ENCODE measurements around the gene SLC43A2. TPM values are rescaled to one million over a fixed set of nuclear protein-coding genes. Genes with fewer than 3 reads are reported as not detected.
A peak's percentile ranks its signal among the peaks of the same experiment; 100 is the strongest.
"Not testable (repeated sequence)": the region's sequence is repeated elsewhere in the genome, so short reads cannot be mapped to it uniquely, and the experiment has no call there.

The SLC43A2 gene
- total and polyA plus RNA-seq, 4 donors = 0.63 to 7.9 (median 4.7) TPM

GRCh38 chr17:1576500-1576899, 52.1 kb downstream of the SLC43A2 start:
- Histone ChIP-seq H3K4me3 (ENCODE audit: low read depth in 1 of 3, low read length in 3 of 3) (no peak overlapping the region), H3K4me1 (ENCODE audit: control insufficient read depth in 4 of 4, insufficient read depth in 4 of 4, low read length in 3 of 4) (peaks cover 8 to 26% (median 13%) of the 10 kb centered on the region in 4 donors), H3K27me3 (ENCODE audit: control insufficient read depth in 4 of 4, insufficient read depth in 4 of 4, low read length in 3 of 4) (no peaks in the 10 kb centered on the region), H3K9ac (ENCODE audit: low read depth in 1 of 2, low read length in 2 of 2) (no peak overlapping the region), H3K27ac (ENCODE audit: low read depth in 1 of 2, low read length in 2 of 2) (peak overlapping the region; percentile 78 to 84), H3K9me3 (ENCODE audit: control insufficient read depth in 4 of 4, low read length in 3 of 4) (no peaks in the 10 kb centered on the region), H3K36me3 (ENCODE audit: control insufficient read depth in 4 of 4, insufficient read depth in 3 of 4, low read depth in 1 of 4, low read length in 3 of 4) (no peaks in the 10 kb centered on the region)
- DNase-seq (ENCODE audit: low spot score) = no peak
- 84% methylated on average over 15 of the region's 15 CpGs for WGBS
- no peak for TF ChIP-seq CTCF (IDR thresholded peaks at IDR 0.05; ENCODE audit: low read depth, low read length, missing input control)

- no peaks in the 10 kb centered on the region for H3K9me3 ChIP-seq (ENCODE audit: control insufficient read depth in 4 of 4, low read length in 3 of 4)
- peaks cover 8 to 23% (median 12%) of the 10 kb centered on the region in 4 donors for H3K4me1 ChIP-seq (ENCODE audit: control insufficient read depth in 4 of 4, insufficient read depth in 4 of 4, low read length in 3 of 4)
- TF ChIP-seq HNF4A (conservative IDR thresholded peaks at IDR 0.05) (no peak), FOXA2 (IDR thresholded peaks at IDR 0.05) (no peak), ZBTB33 (IDR thresholded peaks at IDR 0.05) (no peak), REST (IDR thresholded peaks at IDR 0.05) (no peak)
- H3K9ac ChIP-seq (ENCODE audit: low read depth in 1 of 2, low read length in 2 of 2) = no peak overlapping the region
- no peak for DNase-seq (ENCODE audit: low spot score)
- 52% methylated on average over 45 of the region's 45 CpGs for WGBS
- peak overlapping the region in 1 of 2 donors; percentile 64 for H3K27ac ChIP-seq (ENCODE audit: low read depth in 1 of 2, low read length in 2 of 2)
- no peaks in the 10 kb centered on the region for H3K36me3 ChIP-seq (ENCODE audit: control insufficient read depth in 4 of 4, insufficient read depth in 3 of 4, low read depth in 1 of 4, low read length in 3 of 4)
- H3K27me3 ChIP-seq (ENCODE audit: control insufficient read depth in 4 of 4, insufficient read depth in 4 of 4, low read length in 3 of 4) = no peaks in the 10 kb centered on the region
- H3K4me3 ChIP-seq (ENCODE audit: low read depth in 1 of 3, low read length in 3 of 3) = no peak overlapping the region
Observed at GRCh38 chr17:1574697-1575471, 53.8 kb downstream of the SLC43A2 start.

GRCh38 chr17:1573932-1574696, 54.5 kb downstream of the SLC43A2 start:
- peak; percentile 94 for TF ChIP-seq CTCF (IDR thresholded peaks at IDR 0.05; ENCODE audit: low read depth, low read length, missing input control)
- TF ChIP-seq HNF4A (conservative IDR thresholded peaks at IDR 0.05) = no peak
- no peak for TF ChIP-seq MAX (IDR thresholded peaks at IDR 0.05)
- TF ChIP-seq RAD21 (IDR thresholded peaks at IDR 0.05) = peak; percentile 88 to 92
- 30% methylated on average over 19 of the region's 19 CpGs for WGBS
- peak; percentile 96 for DNase-seq (ENCODE audit: low spot score)
- H3K4me3 ChIP-seq (ENCODE audit: low read depth in 1 of 3, low read length in 3 of 3) = no peak overlapping the region
- H3K36me3 ChIP-seq (ENCODE audit: control insufficient read depth in 4 of 4, insufficient read depth in 3 of 4, low read depth in 1 of 4, low read length in 3 of 4) = no peaks in the 10 kb centered on the region
- H3K27me3 ChIP-seq (ENCODE audit: control insufficient read depth in 4 of 4, insufficient read depth in 4 of 4, low read length in 3 of 4) = no peaks in the 10 kb centered on the region
- H3K9me3 ChIP-seq (ENCODE audit: control insufficient read depth in 4 of 4, low read length in 3 of 4) = no peaks in the 10 kb centered on the region
- H3K9ac ChIP-seq (ENCODE audit: low read depth in 1 of 2, low read length in 2 of 2) = no peak overlapping the region
- H3K4me1 ChIP-seq (ENCODE audit: control insufficient read depth in 4 of 4, insufficient read depth in 4 of 4, low read length in 3 of 4) = peaks cover 8 to 23% (median 12%) of the 10 kb centered on the region in 4 donors
- no peak overlapping the region for H3K27ac ChIP-seq (ENCODE audit: low read depth in 1 of 2, low read length in 2 of 2)

- H3K9ac ChIP-seq (ENCODE audit: low read depth in 1 of 2, low read length in 2 of 2); H3K9me3 ChIP-seq (ENCODE audit: control insufficient read depth in 4 of 4, low read length in 3 of 4); H3K27ac ChIP-seq (ENCODE audit: low read depth in 1 of 2, low read length in 2 of 2); DNase-seq (ENCODE audit: low spot score); H3K4me3 ChIP-seq (ENCODE audit: low read depth in 1 of 3, low read length in 3 of 3); H3K27me3 ChIP-seq (ENCODE audit: control insufficient read depth in 4 of 4, insufficient read depth in 4 of 4, low read length in 3 of 4); H3K36me3 ChIP-seq (ENCODE audit: control insufficient read depth in 4 of 4, insufficient read depth in 3 of 4, low read depth in 1 of 4, low read length in 3 of 4): not testable (repeated sequence)
- H3K4me1 ChIP-seq (ENCODE audit: control insufficient read depth in 4 of 4, insufficient read depth in 4 of 4, low read length in 3 of 4) = peaks cover 6 to 17% (median 10%) of the 10 kb centered on the region in 4 donors
- WGBS = 87% methylated on average over 5 of the region's 5 CpGs
Observed at GRCh38 chr17:1572646-1573045, 56.0 kb downstream of the SLC43A2 start.

Data from liver (tissue), 9 donors.